Measurements from ENCODE around the gene TNNC1. TPM values are rescaled to one million over a fixed set of nuclear protein-coding genes. Genes with fewer than 3 reads are reported as not detected.

TNNC1 gene
- total and polyA plus RNA-seq, 2 donors (not counting 3 experiments of a cell fraction or from before 2014, with no cell fraction given), result 0.12 TPM; not detected in 1

DNA sequence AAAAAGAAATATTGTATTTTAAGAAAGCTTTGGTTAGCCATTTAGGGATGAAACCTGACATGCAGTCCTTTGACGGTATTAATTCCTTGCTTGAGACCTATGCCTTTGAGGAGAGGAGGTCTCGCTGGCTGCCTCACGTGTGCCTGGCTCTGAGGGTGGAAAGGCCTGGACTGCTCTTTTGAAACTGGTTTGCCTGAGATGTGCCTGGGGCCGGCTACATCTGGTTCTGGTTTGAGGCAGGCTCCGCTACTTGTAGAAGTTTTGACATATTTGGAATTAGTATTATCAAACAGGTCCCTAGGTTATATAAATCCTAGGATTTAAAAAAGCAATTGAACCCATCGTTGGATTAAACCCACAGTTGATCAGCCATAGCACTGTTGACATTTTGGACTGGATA is 8.0 kb upstream of the TNNC1 start:
- ChIA-PET CTCF (interaction anchor here (0.9 kb wide), 1 partner anchor 15 kb away, joined by 3 read pairs; no protein-coding TSS in a partner anchor), POLR2A (no interaction called here)
- peaks cover 51% of the 10 kb centered on the region for H3K79me2 ChIP-seq (ENCODE audit: control insufficient read depth, insufficient read depth, low read length)

More for the DNA sequence above, 8.0 kb upstream of the TNNC1 start:
- H4K20me1 ChIP-seq (replicated peaks; ENCODE audit: control insufficient read depth, extremely low read depth, insufficient read depth, low read length), result no peaks in the 10 kb centered on the region
- H3K9me3 ChIP-seq (replicated peaks; ENCODE audit: control insufficient read depth, insufficient read depth, low read length), result no peaks in the 10 kb centered on the region
- no peak overlapping the region for H3K9ac ChIP-seq (replicated peaks; ENCODE audit: extremely low read depth, insufficient read depth, low read length)
- dilution Hi-C loops (cut with MboI; ENCODE audit: extremely low pct_ligation_motif_present, low sequenced_read_pairs), result no loop called here
- no peaks in the 10 kb centered on the region for H3K27me3 ChIP-seq (ENCODE audit: control insufficient read depth in 2 of 2, insufficient read depth in 2 of 2, low read length in 2 of 2)
- no peak overlapping the region for H2AFZ ChIP-seq (ENCODE audit: low read depth, low read length)
- H3K9me1 ChIP-seq (replicated peaks; ENCODE audit: control insufficient read depth, extremely low read depth, insufficient read depth, low read length), result no peaks in the 10 kb centered on the region
- no TSS peak for BruUV-seq (replicated peaks)
- H3K4me3 ChIP-seq (replicated peaks in 1 of 3; ENCODE audit: insufficient read depth in 1 of 3, low read depth in 1 of 3, low read length in 3 of 3), result no peak overlapping the region
- peaks cover 25 to 30% of the 10 kb centered on the region in 2 experiments for H3K36me3 ChIP-seq (ENCODE audit: control insufficient read depth in 2 of 2, extremely low read depth in 1 of 2, insufficient read depth in 2 of 2, low read length in 2 of 2)
- FAIRE-seq (no peak), DNase-seq (ENCODE audit: low read depth, low spot score) (no peak)
- intact Hi-C loops (cut with micrococcal nuclease), result no loop called here
- H3K27ac ChIP-seq (ENCODE audit: insufficient read depth, low read depth, low read length), result no peak overlapping the region
- H3K4me2 ChIP-seq (ENCODE audit: insufficient read depth, low read length), result no peak overlapping the region
- peaks cover 5% of the 10 kb centered on the region for H3K4me1 ChIP-seq (ENCODE audit: control insufficient read depth, extremely low read depth, insufficient read depth, low read length)
- no peak for TF ChIP-seq MYC (IDR thresholded peaks at IDR 0.05; ENCODE audit: low read depth, low read length)
- no peak for TF ChIP-seq JUN (IDR thresholded peaks at IDR 0.05; ENCODE audit: borderline replicate concordance, insufficient read depth, insufficient read length, low read depth)
- TF ChIP-seq, protein P1, sequence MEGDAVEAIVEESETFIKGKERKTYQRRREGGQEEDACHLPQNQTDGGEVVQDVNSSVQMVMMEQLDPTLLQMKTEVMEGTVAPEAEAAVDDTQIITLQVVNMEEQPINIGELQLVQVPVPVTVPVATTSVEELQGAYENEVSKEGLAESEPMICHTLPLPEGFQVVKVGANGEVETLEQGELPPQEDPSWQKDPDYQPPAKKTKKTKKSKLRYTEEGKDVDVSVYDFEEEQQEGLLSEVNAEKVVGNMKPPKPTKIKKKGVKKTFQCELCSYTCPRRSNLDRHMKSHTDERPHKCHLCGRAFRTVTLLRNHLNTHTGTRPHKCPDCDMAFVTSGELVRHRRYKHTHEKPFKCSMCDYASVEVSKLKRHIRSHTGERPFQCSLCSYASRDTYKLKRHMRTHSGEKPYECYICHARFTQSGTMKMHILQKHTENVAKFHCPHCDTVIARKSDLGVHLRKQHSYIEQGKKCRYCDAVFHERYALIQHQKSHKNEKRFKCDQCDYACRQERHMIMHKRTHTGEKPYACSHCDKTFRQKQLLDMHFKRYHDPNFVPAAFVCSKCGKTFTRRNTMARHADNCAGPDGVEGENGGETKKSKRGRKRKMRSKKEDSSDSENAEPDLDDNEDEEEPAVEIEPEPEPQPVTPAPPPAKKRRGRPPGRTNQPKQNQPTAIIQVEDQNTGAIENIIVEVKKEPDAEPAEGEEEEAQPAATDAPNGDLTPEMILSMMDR (IDR thresholded peaks at IDR 0.05; ENCODE audit: extremely low read depth in 1 of 2, insufficient read depth in 1 of 2, low read depth in 1 of 2, low read length in 2 of 2), result no peak

Data from endothelial cell of umbilical vein (primary cell).